Lung microvascular endothelial cell (primary cell): ENCODE data around the gene ADCY5. TPM values are rescaled to one million over a fixed set of nuclear protein-coding genes. Genes with fewer than 3 reads are reported as not detected.

ENCODE experiments used
- DNase-seq, 2 donors: peaks; one replicate each; pipeline versions ENCODE4 v3.0.0 to v3.0.0-alpha.2; 2010; ENCODE audit warnings: low read depth in 2 of 2
- total RNA-seq: library from RNA; depleted of rRNA; stranded (reverse); fragments of >200 nt; gene quantifications from 2 replicates; pipeline ENCODE4 v1.2.1, GENCODE V29; 2014

The ADCY5 gene
- total RNA-seq, 1 donor from 2014 or later = 1.4 TPM

DNA sequence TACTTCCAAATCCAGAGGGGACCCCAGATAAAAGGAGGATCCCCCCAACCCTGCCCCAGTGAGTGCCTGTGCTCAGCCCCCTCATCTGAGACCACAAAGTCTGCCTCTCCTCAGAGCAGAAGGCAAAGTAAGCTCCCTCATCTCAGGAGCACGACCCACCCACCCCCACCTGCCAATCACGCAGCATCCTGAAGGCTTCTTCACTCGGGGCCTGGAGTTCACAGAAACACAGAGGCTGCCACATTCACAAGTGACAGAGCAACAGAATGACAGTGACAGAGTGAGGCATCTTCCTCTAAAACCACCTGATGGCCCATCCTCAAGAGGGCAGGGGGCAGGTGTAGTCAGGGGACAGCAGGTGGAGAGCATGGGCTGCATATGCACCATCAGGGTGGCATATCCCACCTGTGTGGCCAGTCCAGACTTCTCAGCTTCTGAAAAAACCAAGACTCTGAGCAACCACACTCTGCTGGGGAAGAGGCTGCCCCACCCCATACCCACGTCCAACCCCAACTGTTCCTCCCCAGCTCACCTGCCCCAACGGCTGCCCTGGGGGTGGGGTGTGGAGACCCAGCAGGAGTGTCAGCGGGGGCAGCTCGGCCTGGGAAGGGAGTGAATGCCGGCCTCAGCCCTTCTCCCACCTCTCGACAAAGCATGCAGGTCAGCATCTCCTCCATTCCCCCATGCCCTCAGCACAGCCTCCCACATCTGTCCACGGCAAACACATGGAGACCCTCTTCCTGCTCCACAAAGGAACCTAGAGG, 19.3 kb downstream of the ADCY5 start:
- no peak for DNase-seq

DNA sequence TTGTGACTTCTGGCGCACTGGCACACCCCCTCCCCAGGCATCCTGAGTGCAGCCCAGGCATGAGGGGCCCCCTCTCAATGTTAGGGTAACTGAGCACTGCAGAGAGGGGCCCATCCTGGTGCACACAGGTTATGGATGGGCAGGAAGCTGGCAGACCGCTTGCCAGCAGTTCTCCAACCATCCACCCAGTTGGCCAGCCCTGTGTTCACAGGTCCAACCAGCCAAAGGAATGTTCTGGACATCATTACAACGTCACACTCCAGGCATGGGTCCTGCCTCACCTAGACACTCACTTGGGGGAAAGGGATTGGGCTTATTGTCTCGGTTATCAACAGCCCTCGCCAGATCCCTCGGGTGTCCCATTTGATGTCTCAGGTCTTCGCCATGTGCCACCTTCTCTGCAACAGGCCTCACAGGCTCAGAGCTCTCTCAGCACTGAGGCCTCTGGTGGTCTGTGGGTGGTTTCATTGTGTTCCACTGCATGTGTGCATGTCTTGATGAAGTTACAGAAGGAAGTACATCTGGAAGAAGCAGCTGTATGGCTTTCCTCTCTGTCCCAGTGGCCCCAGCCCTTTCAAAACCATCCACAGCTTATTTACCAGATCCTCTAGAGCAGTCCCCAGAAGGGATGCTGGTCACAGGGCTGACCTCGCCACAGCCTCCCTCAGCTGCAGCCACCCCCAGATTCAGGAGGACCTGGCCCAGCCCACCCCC, 23.7 kb downstream of the ADCY5 start:
- DNase-seq = no peak

DNA sequence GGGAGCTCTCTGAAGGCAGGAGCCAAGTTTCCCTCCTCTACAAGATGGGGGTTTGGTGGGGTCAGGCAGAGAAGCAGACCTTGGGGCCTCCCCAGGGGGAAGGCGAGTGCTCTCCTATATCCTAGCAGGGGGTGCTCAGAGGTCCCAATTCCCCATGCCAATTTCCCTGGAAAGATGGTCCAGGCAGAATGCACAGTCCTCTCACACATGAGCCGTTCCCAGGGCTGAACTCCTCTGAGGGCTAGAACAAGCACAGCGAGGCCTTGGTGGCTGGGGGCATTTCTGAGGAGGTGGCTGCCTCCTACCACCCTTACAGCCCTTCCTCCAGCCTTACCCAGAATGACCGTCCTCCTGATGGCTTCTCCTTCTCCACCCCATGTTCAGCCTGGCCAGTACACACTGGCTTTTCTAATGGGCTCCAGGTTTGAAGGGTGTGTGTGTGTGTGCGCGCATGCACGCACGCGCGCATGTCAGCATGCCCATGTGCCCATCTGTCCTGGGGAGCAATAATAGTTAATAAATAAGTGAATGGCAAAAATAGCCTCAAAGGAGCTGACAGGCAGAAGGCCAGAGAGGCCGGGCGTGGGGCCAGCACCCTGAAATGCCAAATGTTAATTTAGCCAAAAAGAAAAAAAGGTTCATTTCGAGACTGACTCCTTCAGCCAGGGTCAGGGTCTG, 24.4 kb downstream of the ADCY5 start:
- DNase-seq = no peak

DNA sequence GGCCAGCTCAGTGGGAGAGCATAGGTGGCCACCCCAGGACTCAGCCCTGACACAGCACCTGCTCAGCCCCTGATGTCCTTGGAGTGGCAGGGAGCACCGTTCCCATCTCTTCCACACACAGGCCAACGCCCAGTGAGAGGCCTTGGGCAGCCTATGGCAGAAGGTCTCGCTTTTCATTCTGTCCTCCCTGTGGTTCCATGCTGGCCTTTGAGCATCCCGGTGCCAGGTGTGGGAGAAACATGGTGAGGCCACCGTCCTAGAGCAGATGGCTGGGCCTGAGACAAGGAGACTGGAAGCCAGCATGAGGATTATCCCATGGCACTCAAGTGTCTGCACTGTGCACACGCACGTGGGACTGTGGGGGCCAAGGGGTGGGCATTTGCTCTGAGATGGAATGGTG, 25.1 kb downstream of the ADCY5 start:
- DNase-seq = no peak

DNA sequence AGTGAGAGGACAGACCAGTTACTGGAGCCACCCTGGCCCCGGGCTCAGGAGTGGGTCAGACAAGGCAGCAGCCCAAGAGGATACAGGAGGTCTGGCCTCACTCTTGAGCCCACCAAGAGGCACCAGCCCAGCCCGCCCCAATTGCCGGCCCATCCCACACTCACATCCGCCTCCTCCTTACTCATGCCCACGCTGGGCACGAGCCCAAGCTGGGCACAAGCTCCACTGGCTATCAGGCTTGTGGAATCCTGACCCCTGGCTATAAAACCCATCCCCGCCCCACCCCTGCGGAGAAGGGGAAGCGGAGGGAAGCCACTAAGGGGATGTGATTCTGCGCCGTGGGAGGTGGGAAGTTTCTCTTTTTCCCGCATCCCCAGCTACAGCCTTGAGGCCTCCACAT, 25.9 kb downstream of the ADCY5 start:
- no peak for DNase-seq

DNA sequence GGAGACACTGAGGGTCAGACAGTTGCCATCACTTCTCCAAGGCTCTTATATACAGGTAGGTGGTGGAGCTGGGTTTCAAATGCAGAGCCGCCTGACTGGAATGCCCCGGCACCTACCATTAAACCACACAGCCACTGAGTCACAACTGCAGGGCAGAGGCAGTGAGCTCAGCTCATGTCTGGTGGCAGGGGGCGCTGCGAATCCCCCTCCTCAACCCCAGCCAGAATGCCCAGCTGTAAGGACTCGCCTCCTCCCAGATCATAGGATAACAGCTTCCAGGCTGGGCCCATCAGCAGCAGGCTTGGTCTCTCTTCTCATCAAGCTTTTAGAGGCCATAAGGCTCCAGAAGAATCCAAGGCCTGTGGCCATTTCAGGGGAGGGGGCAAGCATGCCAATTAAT, 26.4 kb downstream of the ADCY5 start:
- no peak for DNase-seq

DNA sequence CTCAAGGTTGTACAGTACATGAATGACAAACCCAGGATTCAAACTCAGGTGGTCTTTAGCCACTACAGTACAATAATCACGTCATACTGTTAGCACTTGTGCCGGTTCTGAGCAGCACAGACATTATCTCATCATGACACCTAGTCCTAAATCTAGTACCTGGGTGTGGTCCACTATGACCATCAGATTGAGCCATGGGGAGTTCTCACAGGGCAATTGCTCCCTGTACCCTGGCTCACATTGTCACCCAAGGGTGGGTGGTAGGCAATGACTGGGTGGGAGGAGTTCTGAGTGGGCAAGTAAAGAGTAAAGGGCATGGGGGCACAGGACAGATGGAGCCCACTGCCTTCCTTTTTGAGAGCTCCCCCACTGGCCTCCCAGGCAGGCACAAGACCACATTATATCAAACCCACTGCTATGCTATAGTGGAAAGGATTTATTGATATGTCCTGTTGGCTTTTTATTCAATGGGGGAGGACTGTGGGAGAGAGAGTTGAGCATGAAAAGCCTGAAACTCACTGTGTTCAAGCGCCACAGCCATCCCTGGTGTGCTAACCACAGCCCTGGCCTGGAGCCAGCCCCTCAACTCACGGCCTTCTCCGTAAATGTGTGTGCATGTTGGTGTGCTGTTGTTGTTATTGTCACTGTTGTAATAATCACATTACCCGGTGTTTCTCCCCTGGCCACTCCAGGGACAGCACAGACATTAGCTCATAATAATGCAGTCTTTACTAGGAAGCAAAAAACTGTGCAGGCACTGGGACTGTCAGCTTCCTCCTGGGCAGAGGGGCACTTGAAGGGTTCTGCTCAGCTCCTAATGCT, 27.3 kb downstream of the ADCY5 start:
- DNase-seq = no peak

DNA sequence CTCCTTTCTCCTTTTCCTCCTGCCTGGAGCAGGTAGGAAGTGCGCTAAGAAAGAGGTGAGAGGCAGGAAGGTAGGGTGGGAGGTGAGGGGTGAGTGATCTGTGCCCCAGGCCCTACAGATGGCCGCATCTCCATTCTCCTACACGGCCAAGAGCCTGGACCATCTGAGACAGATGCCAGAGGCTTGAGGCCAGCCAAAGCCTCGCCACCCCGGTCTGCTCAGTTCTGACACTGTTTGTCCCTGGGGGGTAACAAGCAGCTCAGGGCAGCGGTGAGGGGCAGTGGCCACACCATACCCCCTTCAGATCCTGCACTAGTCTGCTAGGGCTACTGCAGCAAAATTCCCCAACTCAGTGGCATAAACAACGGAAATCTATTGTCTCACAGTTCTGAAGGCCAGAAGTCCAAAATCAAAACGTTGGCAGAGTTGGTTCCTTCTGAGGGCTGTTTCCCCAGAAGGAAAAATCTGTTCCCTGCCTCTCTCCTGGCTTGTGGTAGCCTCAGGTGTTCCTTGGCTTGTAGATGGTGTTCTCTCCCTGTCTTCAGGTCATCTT, 28.4 kb downstream of the ADCY5 start:
- no peak for DNase-seq

DNA sequence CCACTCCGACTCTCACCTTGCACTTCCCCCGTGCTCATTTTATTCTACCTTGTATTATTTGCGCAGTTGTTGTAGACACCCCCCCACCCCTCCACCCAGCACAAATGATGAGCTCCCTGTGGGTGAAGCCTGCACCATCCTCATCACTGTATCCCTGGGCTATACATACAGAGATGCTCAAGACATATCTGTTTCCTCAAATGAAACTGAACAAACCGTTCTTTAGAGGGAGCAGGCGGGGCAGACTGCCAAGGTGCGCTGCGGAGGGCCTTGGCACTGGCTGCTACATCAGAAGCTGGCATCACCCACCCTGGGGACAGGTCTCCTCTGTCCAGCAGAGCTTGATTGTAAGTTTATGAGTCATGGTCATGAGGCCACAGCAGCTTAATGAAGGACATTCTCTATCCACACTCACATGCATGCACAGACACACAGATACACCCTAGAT, 29.0 kb downstream of the ADCY5 start:
- no peak for DNase-seq

DNA sequence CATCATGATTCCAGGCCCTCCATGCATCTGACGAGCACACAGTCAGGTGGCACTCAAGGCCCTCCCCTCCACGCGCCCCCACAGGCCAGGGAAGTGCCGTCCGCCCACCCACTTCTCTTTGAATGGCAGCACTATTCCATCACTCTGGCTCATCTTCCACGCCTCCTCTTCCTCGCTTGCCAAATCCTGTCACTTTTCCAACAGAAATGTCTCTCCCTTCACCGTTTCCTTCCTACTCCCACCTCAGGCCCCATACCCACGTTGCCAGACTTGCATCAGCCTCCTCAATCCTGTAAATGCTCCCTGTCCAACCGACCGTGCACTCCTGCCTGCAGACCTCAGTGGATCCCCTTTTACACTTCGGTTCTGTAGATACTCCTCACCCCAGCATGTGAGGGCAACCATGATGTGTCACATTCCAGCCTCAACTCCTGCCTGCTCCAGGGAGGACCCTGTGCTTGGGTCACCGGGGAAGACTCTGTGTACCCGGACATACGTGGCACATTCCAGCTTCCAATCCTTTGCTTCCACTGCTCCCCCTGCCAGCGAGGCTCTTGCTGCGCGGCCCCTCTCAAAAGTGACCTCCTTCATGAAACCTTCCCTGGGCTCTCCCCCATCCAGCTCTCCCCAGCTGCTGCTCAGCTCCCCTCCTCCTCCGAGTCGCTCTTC, 29.6 kb downstream of the ADCY5 start:
- DNase-seq = no peak

DNA sequence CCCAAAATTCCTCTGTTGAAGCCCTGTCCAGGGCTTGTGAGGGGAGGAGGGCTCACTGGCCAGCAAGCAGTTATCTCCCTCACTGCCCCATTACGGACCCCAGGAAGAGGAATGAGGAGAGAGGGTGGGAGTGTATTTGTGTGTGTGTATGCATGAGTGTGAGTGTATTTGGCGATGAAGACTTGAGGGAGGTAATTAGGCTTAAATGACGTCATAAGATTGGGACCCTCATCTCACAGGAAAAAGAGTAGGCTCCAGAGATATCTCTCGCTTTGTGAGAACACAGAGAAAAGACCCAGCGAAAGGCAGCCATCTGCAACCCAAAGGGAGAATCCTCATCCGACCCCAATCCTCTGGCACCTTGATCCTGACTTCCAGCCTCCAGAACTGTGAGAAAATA, 32.2 kb downstream of the ADCY5 start:
- DNase-seq = no peak

DNA sequence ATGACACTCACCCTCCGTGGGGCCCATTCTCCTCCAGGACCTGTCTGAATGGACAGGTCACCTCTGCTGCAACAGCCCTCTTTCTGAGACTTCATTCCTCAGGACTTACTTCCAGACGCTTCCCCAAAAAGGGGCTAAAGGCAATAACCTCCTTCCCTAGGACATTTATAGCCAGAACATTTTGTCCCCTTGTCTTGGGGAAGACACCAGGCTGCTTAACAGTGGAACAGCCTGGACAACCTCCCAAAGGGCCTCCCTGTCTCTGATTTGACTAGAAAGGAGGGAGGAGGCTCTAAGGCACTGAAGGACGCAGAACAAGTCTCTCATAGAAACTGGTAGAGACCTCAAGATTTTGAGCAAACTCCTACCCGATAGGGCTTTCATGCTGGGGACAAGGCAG, 32.7 kb downstream of the ADCY5 start:
- DNase-seq = no peak

DNA sequence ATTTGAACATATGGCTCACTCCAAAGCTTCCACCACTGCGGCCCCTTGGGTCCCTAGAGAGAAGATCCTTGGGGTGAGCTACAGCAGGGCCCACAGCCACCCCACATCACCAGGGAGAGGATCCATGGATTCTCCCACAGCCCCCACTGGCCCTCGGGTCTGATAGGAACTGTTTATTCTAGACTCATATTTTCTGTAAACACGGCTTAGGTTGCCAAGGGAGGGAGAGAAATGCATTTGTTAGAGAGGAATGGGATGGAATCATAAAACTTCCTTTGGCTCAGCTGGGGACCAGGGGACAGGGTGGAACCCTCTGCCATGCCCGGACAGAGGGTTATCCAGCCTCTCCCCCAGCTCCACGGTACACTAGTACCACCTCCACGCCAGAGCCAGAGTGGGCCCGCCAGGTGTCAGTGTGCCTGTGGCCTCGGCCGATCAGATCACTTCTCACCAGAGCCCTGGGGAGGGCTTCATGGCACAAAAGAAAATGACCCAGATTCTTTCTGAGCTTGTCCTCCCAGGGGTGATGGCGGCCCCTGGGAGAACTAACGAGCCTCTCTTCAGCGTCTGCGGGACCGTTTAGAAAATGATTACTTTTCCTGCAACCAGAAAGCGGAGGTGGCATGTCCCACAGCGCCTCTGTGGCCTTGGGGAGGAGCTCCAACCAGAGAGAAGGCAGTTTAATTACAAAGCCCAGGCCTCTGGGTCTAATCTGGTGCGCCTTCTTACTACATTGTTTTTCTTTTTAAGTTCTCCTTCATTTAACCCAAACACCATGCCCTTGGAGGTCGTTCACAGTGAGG, 33.7 kb downstream of the ADCY5 start:
- DNase-seq = no peak

DNA sequence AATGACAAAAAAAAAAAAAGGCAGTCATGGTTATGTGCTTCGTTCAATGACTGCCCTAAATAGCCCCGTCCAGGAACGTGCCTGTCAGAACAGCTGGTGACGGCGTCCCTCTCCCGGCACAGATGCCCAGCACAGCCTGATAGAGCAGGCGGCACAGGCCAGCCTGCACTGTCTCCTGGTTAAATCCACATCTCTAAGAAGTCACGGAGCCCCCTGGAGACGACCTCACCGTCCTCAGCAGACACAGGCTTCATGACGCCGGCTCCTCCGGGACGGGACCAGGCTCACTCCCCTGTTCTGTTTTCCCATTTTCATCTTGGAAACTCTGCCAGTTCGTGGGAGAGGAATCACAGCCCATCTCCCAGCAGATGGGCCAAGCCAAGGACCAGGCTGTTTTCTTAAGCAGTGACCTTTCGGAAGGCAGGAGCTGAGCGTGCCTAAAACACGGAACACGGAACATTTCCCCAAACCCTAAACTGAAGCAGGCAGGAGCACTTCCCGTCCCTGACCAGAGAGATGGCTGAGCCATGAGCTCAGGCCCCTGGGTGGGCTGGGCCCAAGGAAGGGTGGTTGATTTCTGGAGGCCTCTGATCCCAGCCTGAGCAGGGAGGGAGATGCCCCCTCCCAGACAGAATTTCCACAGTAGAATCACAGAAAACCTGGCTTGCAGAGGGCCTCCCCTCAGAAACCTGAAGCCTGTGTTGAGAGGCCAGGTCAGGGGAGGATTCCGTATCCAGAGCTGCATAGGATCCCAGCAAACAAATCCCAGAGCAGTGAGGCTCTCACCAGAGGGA, 35.9 kb downstream of the ADCY5 start:
- no peak for DNase-seq

DNA sequence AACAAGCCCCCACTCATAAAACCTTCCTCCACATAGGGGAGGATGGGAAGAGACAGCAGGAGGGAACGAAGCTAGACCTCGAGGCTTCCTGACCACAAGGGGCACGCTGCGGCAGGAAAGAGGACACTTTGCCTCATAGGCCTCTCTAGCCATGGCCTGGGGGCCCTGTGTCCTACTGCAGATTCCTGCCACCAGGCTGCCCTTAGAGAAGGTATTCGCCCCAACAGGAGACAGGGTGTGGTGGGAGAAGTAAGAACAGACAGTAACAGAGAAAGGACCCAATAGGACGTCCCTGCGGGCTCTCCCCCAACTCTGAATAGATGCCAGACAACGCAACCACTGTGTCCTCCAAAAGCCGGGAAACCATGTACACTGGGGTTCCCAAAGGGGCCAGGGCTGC, 36.8 kb downstream of the ADCY5 start:
- DNase-seq = no peak

DNA sequence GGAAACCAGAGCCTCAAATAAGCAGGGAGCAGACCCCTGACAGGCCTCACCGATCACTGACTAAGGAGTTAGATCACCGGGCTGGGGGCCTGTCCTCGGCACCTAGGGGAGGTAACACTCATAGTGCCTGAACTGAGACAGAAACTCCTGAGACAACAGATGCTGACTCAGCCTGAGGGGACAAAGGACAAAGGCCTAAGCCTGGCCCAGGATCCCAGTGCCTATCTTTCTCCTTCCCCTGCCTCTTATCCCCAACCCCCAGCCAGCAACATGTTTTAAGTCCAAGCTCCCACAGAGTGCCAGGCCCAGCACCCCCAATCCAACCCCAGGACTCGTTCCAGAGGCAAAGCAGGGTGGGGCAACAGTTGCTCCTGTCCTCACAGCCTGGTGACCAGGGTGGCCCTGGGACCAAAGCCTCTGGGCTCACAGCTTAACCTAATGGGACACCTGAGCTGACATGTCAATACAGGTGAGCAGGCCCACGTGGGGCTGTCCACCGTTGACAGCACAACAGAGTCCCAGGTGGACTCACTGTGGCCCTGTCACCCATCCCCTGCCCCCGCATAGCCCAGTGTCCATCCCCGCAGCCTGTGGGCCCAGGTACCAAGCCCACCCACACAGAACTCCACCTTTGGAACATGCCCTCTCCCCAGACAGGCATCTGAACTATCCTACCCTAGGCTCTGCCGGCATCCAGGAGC, 37.4 kb downstream of the ADCY5 start:
- no peak for DNase-seq

DNA sequence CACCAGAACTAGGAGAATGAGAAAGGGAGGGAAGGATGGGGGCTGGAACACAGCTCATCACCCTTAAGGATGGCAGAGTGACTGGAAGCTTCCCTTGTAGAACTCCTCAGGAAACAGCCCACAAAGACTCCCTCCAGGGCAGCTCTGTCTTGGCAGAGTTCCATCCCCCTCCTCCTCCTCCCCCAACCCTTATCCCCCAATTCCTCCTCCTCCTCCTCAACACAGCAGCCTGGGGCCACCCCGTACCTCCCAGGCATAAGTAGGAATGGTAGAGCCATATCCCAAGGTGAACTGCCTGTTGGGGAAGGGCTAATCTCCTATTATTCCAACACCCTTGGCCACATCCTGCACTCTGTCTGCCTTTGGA, 38.8 kb downstream of the ADCY5 start:
- no peak for DNase-seq

DNA sequence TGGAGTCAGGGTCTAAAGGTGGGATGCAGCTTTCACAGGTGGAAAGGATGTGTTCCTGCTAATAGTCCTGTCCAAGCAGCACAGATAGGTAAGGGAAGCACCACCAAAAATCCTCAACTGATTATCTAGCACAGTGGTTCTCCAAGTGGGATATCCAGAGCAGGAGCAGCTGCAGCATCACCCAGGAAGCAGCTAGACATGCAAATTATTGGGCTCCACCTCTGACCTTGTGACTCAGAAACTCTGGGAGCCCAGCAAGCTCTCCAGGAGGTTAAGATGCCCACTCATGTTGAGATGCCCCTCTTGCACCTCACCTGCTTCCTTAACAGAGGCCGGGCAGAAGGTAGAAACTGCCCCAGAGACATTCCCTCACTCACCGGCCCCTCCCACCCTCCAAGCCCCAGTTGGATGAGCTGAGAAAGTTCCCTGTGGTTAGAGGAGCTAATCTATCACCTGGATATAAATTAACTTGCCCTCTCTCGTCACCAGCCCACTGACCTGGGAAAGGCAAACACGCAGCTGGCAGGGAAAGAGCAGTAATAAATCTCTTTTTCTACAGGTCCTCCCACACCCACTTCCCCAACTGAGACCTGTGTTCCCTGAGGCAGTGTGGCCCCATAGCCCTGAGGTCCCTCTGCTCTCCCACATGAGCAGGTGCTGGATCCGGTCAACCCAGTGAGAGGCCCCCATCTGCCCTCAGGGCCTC, 39.3 kb downstream of the ADCY5 start:
- DNase-seq = no peak
